A673 (cell line): ENCODE results near the gene BRD7. TPM values are rescaled to one million over a fixed set of nuclear protein-coding genes. Genes with fewer than 3 reads are reported as not detected.

Experiments used
- BruUV-seq: library from RNA; stranded (reverse); fragments of 400-500 nt; replicated peaks from 2 replicates; lab custom pipeline; 2021; lab: Mats Ljungman, UMichigan
- CTCF ChIA-PET: fragments of 300-600 bp; sonication (Branson Sonifier 250); formaldehyde crosslinking; loops from one replicate; lab custom pipeline; 2022; ENCODE audit warnings: antibody characterized with exemption; lab: Charles Lee
- POLR2A ChIA-PET: fragments of 300-600 bp; sonication (Branson Sonifier 250); formaldehyde crosslinking; loops from one replicate; lab custom pipeline; 2022; ENCODE audit warnings: antibody characterized with exemption; ENCODE audit not compliant: low non-redundant PET; lab: Charles Lee
- DNase-seq: peaks from one replicate; pipeline ENCODE4 v3.0.0-alpha.2; 2015; ENCODE audit warnings: low spot score
- H3K27ac ChIP-seq: fragments of 200-600 bp; sonication (generic); 2 replicates; pipeline ENCODE4 v1.5.1; 2016; ENCODE audit warnings: mixed run types, low read depth, mild to moderate bottlenecking, mixed read lengths, antibody characterized with exemption, low read length; ENCODE audit not compliant: poor library complexity, severe bottlenecking
- H3K27me3 ChIP-seq: fragments of 200-600 bp; sonication (generic); replicated peaks from 2 replicates; pipeline ENCODE4 v1.6.1; 2017; ENCODE audit warnings: mixed run types, low read depth, mild to moderate bottlenecking, mixed read lengths, antibody characterized with exemption, low read length; ENCODE audit not compliant: insufficient read depth, poor library complexity
- H3K36me3 ChIP-seq: fragments of 200-600 bp; sonication (generic); 2 replicates; pipeline ENCODE4 v1.6.1; 2016; ENCODE audit warnings: mixed run types, mild to moderate bottlenecking, mixed read lengths, antibody characterized with exemption, low read length; ENCODE audit not compliant: insufficient read depth, poor library complexity, severe bottlenecking
- H3K4me1 ChIP-seq: fragments of 200-600 bp; sonication (generic); 2 replicates; pipeline ENCODE4 v1.6.1; 2017; ENCODE audit warnings: mixed run types, mild to moderate bottlenecking, mixed read lengths, antibody characterized with exemption, low read length; ENCODE audit not compliant: insufficient read depth, poor library complexity, severe bottlenecking
- H3K4me3 ChIP-seq: fragments of 200-600 bp; sonication (generic); 2 replicates; pipeline ENCODE4 v1.5.1; 2016; ENCODE audit warnings: low read depth, mixed run types, mild to moderate bottlenecking, mixed read lengths, low read length; ENCODE audit not compliant: poor library complexity, severe bottlenecking
- H3K9me3 ChIP-seq: fragments of 200-600 bp; sonication (generic); 2 replicates; pipeline ENCODE4 v1.6.1; 2016; ENCODE audit warnings: mixed run types, low read depth, mild to moderate bottlenecking, mixed read lengths, antibody characterized with exemption, low read length; ENCODE audit not compliant: poor library complexity, severe bottlenecking
- EZH2 ChIP-seq: fragments of 200-600 bp; sonication (generic); IDR thresholded peaks from 2 replicates; pipeline ENCODE4 v1.6.1; 2017; ENCODE audit warnings: borderline replicate concordance, low read depth, mild to moderate bottlenecking, mixed read lengths, antibody characterized with exemption, low read length; ENCODE audit not compliant: poor library complexity, severe bottlenecking
- intact Hi-C: fragments of 100-400 bp; cut with micrococcal nuclease; formaldehyde crosslinking; loops from one replicate; pipeline ENCODE4 v1.10.0; 2022; ENCODE audit not compliant: unreplicated experiment
- total RNA-seq: library from RNA; stranded (reverse); gene quantifications from 2 replicates; pipeline ENCODE4 v1.2.3, GENCODE V29; 2021
- TF ChIP-seq, protein P1 (sequence below): fragments of 300-800, 200-600 bp; sonication (generic); conservative IDR thresholded peaks from 2 replicates; pipeline ENCODE4 v1.5.1; 2017; ENCODE audit warnings: low read depth, mild to moderate bottlenecking, antibody characterized with exemption, low read length, moderate library complexity, mixed read lengths

BRD7 gene
- total RNA-seq, 1 experiment from 2014 or later: 93.0 TPM

DNA sequence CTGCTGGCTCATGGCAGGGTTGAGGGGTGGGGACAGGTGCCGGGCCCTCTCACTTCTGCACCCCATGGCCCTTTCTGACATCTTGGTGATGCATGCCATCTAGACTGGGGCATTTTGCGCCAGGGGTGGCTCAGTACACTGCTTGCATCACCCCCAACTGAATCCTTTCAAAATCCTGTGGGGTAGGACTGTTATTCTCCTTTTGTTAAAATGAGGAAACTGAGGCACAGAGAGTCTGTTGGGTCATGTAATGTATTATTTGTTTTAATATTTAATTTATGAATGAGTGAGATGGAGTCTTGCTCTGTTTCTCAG is 92.5 kb downstream of the BRD7 start:
- POLR2A ChIA-PET: no interaction called here
- BruUV-seq: no TSS peak

GRCh38 chr16:50275428-50276325 is 93.1 kb downstream of the BRD7 start:
- H3K27me3 ChIP-seq: no peaks in the 10 kb centered on the region
- DNase-seq: no peak
- intact Hi-C loops: no loop called here
- TF ChIP-seq, protein P1, sequence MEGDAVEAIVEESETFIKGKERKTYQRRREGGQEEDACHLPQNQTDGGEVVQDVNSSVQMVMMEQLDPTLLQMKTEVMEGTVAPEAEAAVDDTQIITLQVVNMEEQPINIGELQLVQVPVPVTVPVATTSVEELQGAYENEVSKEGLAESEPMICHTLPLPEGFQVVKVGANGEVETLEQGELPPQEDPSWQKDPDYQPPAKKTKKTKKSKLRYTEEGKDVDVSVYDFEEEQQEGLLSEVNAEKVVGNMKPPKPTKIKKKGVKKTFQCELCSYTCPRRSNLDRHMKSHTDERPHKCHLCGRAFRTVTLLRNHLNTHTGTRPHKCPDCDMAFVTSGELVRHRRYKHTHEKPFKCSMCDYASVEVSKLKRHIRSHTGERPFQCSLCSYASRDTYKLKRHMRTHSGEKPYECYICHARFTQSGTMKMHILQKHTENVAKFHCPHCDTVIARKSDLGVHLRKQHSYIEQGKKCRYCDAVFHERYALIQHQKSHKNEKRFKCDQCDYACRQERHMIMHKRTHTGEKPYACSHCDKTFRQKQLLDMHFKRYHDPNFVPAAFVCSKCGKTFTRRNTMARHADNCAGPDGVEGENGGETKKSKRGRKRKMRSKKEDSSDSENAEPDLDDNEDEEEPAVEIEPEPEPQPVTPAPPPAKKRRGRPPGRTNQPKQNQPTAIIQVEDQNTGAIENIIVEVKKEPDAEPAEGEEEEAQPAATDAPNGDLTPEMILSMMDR: no peak
- TF ChIP-seq EZH2: no peak
- ChIA-PET POLR2A (no interaction called here), CTCF (no interaction called here)
- H3K9me3 ChIP-seq: no peaks in the 10 kb centered on the region
- no peaks in the 10 kb centered on the region for H3K4me1 ChIP-seq
- H3K27ac ChIP-seq: no peak overlapping the region
- H3K36me3 ChIP-seq: no peaks in the 10 kb centered on the region
- H3K4me3 ChIP-seq: no peak overlapping the region
- no TSS peak for BruUV-seq

More for the DNA sequence above, 92.5 kb downstream of the BRD7 start:
- no peaks in the 10 kb centered on the region for H3K9me3 ChIP-seq
- no peaks in the 10 kb centered on the region for H3K27me3 ChIP-seq
- no peak overlapping the region for H3K4me3 ChIP-seq
- DNase-seq: no peak
- CTCF ChIA-PET: no interaction called here
- H3K4me1 ChIP-seq: no peaks in the 10 kb centered on the region
- no peaks in the 10 kb centered on the region for H3K36me3 ChIP-seq
- H3K27ac ChIP-seq: no peak overlapping the region
- no peak for TF ChIP-seq EZH2
- TF ChIP-seq, protein P1: no peak
- intact Hi-C loops: no loop called here

DNA sequence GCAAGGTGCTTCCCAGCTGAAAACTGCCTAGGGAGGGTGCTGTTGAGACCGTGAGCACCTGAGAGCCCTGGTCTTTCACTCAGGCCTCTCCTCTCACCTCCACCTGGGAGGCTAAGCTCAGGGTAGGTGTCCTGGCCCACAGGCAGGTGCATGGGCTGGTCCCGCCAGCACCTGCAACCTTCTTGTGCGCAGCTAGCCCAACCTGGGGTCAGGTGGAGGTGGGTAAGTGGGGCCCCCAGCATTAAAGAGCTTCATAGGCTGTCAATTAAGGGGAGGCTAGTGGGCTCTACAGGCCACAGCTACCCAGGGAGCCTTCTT is 93.7 kb downstream of the BRD7 start:
- no TSS peak for BruUV-seq

More for the DNA sequence above, 93.7 kb downstream of the BRD7 start:
- POLR2A ChIA-PET: no interaction called here
- intact Hi-C loops: no loop called here
- Histone ChIP-seq H3K4me3 (no peak overlapping the region), H3K4me1 (no peaks in the 10 kb centered on the region), H3K27ac (no peak overlapping the region), H3K36me3 (no peaks in the 10 kb centered on the region), H3K27me3 (no peaks in the 10 kb centered on the region), H3K9me3 (no peaks in the 10 kb centered on the region)
- CTCF ChIA-PET: no interaction called here
- TF ChIP-seq, protein P1: no peak
- no peak for TF ChIP-seq EZH2
- DNase-seq: no peak
